NCI-H1417 (cell line): ENCODE measurements around the gene PCNX3.

Experiments
- DNase-seq, 3 experiments: peaks; one replicate each; lab custom pipeline; 2025; lab: John Stamatoyannopoulos, UW

The PCNX3 gene

DNA sequence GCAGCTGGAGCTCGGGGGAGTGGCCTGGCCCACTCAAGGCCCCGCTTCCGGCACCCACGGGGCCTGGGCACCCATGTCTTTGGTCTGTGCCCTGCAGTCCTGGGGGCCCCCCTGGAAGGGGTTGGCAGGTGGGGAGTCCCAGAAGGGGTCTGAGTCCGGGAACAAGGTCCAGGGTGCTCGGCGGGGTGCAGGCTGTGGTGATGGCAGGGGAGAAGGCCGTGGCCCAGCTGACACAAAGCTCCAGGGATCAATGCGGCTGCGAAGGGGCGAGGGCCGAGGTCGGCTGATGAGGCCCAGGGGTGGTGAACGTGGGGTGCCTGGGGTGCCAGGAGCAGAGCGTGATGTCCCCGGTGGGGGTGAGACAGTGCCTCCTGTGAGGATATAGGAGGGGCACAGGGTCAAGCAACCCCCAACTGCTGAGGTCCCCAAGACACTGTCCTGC is 17.3 kb upstream of the PCNX3 start:
- DNase-seq: no peak

DNA sequence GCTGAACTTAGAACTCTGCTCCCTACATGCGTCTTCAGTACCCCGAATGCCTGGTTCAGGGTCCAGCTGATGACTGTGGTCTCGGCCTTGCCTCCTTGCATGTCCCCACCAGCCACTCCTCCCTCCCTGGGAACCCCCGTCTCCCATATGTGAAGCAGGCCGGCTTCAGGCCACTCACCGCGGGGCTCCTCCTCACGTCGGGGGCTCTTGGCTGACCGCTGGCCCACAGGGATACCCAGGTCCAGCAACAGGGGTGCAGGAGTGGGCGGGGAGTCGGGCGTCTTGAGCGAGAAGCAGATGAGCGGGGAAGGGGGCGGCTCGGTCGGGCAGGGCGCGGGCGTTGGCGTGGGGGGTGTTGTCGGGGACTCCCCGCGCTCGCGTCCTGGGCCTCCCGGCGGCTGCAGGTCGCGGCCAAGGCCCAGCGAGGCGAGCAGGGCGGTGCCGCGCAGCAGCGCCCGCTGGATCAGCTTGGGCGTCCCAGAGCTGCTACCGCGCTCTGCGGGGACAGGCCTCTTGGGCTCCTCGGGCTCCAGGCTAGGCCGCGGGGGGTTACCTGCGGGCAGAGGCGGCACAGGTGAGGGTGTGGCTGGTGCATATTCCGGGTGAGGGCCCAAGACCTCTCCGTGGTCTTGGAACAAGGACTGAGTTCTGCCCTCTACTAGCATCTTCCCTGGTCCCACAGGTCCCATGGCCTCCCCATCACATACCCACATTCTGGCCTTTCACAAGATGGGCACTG is 16.2 kb upstream of the PCNX3 start:
- no peak for DNase-seq

DNA sequence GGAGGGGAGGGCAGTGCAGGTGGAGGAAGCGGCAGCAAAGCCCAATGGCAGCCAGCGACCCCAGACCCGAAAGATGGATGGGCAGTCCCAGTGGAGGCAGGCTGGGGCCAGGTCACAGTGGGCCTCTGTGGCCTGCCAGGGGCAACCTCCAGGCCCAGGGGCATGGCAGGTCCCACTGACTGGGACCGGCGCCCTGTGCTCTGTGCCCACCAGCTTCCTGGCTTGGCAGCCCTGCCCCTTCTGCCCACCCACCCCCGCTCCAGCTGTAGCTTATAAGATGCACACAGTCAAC is 15.7 kb upstream of the PCNX3 start:
- no peak for DNase-seq

DNA sequence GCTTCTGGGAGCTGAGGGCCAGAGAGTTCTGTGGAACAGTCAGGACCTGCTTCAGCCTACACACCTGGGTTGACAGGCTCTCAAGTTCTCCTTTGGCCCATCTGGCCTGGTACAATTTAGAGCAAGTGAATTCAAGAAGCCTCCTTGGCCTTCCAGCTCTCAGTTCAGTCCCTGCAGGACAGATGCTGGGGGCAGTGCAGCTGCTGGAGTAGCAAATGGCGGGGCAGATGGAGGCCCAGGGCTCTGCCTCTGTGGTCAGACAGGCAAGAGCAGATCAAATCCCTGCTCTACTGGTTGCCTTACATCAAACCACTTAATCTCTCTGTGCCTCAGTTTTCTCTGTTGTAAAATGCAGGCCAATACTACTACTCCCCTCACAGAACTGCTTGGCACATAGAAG is 11.3 kb upstream of the PCNX3 start:
- no peak for DNase-seq

DNA sequence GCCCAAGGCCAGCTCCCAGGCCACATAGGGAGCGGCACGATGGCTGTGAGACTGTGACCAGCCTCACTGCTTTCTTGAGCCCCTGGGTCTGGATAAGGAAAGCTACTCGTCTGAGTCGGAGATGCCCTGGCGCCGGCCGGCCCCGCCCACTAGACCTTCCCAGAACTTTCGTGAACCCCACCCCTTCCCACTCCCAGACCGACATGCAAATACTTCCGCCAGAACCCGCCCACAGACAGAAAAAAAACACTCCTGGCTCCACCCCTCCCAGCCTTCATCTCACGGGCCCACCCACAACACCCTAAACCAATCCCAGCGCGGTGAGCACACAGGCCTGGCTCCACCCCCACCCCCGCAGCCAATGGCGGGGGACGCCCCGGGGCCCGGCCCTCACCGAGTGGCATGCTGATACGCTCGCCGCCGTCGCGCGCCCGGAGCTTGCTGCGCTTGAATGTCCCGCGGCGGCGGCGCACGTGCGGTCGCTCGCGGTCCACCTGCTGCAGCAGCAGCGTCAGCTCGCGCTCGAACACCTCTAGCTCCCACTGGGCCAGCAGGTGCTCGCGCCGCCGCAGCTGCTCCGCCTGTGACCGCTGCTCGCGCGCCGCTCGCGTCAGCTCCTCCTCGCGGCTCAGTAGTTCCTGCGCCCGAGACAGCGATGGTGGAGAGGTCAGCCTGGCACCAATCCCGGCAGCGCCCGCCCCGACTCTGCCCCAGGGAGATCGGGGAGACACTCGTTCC is 8.5 kb upstream of the PCNX3 start:
- DNase-seq: no peak

DNA sequence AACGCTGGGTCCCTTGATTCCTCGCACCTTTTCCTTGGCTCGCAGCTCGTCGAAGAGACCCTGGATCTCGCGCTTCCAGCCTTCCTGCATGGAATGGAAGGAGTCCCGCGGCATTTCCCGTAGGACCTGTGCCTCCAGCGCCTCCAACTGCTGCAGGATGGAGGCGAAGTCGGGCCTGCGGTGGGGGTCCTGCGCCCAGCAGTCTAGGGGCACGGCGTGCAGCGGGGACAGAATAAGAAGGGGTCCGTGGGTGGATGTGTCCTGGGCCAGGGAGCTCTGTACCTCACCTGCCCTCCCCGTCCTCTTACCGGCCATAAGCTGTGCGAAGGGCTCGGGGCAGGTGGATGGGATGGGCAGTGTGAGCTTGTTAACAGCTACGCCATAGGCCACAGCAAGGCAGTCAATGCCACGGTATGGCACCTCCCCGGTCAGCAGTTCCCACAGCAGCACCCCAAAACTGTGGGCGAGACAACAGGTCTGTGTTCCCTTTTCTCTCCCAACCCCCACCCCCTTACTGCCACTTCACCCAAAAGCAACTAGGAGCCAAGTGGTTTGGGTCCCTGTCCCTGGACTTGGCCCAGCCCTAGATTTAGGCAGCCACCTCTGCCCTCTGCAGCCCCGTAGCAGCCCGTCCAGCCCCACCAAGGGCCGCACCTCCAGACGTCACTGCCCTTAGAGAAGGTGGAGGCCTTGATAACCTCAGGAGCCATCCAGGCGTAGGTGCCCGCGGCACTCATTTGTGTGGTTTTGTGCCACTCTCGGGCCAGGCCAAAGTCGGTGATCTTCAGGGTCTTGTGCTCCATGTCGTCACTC is 7.8 kb upstream of the PCNX3 start:
- DNase-seq: no peak

DNA sequence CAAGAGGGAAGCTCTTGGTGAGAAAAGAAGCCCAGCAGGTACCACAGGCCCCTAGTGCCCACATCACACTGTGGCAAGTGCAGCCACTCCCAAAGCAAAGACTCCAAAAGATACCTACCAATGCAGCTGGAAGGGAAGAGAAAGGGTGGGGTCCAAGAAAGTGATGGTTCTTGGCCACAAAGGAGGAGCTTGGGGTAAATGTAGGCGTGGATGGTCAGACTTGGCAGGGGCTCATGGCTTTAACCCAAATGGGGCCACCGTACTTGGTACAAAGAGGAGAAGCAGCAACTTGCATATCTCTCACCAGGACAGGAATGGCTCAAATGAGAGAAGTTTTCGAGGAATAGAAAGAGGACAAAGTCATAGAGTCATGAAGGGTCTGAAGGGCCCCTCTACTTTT is 6.3 kb upstream of the PCNX3 start:
- DNase-seq: no peak

DNA sequence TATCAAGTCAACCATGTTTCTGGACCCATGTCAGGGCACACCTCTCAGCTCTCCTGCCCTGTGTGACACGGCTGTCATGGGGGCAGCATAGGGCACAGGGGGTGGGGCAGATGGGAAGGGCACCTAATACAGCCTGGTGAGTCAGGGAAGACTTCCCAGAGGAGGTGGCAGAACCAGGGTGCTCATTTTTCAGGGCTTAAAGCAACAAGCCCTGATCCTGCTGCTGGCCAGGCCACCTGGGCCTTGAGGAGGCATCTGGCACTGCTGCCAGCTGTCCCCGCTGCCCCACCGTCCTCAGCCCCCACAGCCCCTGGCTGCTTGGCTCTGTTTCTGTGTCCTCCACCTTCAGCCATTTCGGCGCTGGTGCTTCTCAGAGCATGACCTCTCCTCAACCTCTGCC is 5.9 kb upstream of the PCNX3 start:
- no peak for DNase-seq

DNA sequence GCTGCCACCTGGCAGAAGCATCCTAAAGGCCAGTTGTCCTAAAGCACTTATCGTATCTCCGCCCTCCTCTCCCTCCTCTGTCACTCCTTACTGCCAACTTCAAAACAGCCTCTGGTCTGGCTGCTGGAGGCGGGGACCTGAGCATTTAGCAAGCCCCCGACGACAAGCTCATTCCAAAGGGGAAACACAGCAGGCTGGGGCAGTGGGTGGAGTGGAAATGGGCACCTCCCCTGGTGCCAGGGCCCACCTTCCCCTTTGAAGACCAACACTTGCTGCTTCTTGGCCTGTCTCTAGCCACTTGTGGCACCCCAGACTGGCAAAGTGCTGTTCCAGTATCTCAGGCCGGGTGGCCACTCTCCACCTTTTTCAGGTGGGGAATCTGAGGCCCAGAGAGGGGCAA is 5.2 kb upstream of the PCNX3 start:
- DNase-seq: no peak

DNA sequence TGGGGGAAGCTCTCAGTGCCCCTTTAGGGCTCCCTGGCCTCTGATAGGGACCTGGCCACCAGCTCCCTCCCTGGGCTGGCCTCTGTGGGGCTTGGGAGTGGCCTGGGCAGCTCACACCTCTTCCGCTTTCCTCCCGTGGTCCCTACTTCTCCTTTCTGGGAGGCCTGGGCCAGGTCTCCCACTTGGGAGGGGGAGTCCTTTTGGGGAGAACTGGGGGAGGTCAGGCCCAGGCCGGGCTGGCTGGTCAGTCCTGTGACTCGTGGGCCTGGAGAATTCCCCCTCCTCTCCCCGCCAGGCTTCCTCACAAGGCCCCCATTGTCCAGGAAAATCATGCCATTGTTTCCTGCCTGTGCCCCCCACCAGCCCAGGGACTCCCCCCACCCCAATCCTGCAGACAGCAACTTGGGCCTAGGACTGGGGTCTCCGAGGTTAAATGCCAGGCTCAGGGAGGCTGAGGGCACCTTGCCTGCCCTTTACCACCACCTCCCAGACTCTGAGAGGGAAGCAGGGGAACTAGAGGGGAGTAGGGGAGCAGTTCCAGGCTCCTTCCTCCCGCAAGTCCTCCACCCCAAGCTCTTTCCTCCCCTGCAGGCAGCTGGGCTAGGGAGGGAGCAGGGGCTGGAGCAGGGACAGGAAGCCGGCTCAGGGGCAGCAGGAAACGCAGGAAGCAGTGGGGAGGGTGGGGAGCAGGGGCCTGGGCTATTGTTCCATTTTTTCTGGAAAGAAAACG is 4.4 kb upstream of the PCNX3 start:
- DNase-seq: no peak

DNA sequence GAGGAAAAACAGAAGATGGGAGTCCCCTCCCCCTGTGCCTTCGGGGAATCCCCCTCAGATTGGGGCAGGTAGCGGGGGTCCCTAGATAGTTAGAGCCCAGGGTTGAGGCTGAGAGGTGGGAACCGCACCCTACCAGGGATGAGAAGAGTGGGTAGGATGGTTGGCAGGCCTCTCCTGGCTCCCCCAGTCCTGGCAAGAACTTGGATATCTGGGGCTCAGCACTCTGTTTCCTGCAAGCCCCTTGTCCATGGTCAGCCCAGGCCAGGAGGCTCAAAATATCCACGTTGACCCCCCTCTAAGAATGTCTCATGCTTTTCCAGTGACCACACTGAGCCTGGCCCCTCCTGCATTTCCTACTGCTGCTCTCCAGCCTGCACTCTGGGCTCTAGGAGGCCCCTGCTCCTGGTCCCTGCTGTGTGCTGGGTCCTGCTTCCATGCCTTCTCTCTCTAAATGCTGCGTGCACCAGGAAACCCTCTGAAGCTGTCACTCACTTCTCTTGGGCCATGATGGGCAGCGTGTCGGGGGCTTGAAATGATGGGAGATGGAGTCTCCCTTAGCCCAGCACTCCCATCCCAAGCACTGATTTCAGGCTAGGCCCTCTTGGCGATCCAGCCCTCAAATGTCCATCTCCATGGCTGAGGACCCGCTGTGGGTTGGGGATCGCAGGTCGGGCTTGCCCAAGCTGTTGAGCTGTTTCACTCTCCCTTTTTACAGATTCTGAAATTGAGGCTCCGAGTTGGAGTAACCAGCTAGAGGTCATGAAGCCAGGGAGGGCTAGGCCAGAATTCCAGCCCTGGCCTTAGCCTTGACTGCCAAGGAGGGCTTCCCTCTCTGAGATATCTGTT is 3.6 kb upstream of the PCNX3 start:
- no peak for DNase-seq

DNA sequence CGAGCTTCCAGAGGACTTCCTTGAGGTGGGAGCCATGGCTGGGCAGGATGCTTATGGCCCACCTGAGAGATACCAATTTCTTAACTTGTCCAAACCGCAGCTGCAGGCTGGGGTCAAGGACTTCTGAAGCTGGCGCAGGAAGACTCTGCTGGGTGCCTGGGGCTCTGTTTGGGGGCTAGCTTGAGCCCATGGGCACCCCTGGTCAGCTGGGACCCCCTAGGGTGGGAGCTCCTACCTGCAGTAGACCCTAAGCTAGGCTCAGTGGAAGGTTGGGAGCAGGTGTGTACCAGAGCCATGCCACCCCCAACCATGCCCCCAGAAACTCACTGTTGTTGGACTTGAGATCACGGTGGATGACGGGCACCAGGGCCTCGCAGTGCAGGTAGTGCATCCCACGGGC is 2.9 kb upstream of the PCNX3 start:
- no peak for DNase-seq

DNA sequence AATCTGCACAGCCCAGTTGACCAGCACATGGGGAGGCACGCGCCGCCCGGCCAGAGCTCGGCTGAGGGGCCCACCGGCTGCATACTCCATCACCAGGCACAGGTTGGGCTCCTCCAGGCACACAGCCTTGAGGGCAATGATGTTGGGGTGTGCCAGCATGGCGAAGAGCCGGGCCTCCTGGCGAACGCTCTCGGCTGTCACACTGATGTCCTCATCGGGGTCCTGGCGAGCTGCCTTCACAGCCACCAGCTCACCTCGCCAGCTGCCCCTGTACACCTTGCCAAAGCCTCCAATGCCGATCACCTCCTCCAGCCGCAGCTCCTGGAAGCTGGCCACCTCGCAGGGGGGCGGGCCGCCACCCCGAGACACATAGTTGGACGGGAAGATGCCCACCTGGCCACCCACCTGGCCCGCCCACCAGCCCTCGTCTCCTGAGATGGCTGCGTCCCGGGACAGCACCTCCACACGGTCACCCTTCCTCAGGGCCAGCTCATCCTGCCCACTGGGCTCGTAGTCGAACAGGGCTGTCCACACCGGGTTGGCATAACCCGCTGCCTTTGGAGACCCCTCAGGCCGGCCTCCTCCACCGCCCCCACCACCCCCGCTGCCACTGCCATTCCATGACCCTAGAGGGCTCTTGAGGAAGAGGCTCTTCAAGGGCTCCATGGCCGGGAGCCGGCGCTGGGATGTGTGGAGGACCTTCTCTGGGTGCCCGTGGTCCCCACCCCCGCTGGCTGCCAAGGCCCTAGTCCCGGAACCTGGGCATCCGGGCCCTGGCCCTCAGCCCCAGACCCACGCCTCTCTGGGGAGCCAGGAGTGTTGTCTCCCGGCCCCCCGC is 2.3 kb upstream of the PCNX3 start:
- DNase-seq: peak in 1 of 3 experiments; percentile 54

DNA sequence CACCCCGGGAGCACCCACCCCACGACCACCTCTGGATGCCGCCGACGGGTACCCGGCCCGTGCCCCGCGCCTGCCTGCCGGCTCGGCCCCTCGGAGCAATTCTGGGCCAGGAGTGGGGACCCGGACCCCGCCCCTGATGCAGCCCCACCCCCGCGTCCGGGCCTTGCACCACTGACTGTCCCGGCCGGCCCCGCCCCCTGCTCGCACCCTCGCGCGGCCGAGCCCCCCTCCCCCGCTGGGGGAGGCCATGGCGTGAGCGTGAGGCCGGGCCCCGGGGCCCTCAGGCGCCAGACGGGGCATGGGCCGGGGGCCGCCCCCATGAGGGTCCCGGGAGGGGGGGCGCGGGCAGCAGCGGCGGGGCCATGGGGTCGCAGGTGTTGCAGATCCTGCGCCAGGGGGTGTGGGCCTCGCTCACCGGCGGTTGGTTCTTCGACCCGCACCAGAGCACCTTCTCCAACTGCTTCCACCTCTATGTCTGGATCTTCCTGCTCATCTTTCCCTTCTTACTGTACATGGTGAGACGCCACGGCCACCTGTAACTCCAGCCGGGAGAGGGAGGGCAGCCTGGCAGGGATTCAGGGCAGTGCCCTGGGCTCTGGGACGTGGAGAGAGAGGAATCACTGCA is 486 bp downstream of the PCNX3 start:
- peak in 2 of 3 experiments; percentile 65 to 72 for DNase-seq

DNA sequence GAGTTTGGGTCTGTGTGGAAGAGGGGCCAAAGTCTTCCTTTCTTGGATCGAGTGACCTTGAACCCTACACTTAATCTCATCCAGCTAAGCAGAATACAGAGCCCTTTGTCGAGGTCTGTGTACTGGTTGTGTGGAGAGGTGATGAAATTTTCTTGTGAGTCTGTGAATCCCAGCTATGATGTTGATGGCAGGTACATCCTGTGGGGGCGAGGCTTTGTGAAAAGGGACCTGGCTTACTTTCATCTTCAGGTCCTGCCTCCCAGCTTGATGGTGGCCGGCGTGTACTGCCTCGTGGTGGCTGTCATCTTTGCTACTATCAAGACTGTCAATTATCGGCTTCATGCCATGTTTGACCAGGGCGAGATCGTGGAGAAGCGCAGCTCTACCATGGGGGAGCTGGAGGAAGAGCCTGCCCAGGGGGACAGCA is 1.0 kb downstream of the PCNX3 start:
- DNase-seq: no peak

DNA sequence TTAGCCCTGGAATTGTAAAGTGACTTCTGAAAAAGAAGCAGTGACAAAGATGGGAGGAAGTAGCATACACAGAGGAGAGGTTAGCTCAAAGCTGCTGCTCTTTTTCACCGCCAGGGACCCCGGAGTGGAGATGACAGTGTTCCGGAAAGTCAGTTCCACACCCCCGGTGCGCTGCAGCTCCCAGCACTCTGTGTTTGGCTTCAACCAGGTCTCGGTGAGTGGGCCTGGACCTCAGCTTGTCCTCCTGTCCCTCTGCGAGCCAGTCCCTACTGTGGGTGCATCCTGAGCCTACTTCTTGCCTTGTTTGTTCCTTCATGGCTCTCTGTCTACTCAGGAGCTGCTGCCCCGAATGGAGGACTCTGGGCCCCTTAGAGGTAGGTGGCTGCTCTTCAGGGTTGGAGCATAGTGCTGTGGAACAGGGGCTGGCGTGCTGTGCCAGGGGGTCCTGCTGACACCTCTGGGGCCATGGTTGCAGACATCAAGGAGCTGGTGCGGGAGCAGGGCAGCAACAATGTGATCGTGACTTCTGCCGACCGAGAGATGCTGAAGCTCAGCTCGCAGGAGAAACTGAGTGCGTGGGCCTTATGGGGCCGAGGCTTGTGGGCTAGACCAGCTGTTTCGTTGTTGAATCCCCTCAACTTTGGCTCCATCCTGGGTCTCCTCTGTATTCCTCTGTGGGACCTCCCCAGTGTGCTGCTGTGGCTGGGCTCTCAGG is 1.7 kb downstream of the PCNX3 start:
- no peak for DNase-seq

DNA sequence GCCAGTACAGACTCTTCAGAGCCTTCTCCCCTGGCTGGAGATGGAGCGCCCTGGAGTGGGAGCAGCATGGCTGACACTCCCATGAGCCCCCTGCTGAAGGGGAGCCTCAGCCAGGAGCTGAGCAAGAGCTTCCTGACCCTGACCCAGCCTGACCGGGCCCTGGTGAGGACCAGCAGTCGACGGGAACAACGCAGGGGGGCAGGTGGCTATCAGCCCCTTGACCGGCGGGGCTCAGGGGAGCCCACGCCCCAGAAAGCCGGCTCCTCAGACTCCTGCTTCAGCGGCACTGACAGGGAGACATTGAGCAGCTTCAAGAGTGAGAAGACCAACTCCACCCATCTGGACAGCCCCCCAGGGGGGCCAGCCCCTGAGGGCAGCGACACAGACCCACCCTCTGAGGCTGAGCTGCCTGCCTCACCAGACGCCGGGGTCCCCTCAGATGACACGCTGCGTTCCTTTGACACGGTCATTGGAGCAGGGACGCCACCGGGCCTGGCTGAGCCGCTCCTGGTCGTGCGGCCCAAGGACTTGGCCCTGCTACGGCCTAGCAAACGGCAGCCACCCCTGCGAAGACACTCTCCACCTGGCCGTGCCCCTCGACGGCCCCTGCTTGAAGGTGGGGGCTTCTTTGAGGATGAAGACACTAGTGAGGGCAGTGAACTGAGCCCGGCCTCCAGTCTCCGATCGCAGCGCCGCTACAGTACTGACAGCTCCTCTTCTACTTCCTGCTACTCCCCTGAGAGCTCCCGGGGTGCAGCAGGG is 2.6 kb downstream of the PCNX3 start:
- no peak for DNase-seq

DNA sequence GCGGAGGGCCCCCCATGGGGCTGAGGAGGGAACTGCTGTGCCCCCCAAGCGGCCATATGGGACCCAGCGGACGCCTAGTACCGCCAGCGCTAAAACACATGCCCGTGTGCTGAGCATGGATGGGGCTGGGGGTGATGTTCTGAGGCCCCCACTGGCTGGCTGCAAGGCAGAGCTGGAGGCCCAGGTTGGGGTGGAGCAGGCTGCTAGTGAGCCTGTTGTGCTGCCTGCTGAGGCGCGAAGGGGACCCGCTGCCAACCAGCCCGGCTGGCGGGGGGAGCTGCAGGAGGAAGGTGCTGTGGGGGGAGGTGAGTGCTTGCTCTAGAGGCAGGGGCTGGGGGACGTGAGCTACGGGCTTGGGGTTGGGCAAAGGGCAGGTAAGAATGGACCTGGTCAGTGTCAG is 3.2 kb downstream of the PCNX3 start:
- no peak for DNase-seq
